GM12878 (cell line): ENCODE results near the gene SEMA5A. TPM values are rescaled to one million over a fixed set of nuclear protein-coding genes. Genes with fewer than 3 reads are reported as not detected.

Experiments used
- ATAC-seq: fragments of 200-7000 bp; cut with Tn5 transposase; 3 replicates; pipeline ENCODE4 v1.9.1; 2020; ENCODE audit warnings: mild to moderate bottlenecking, moderate library complexity
- BruUV-seq: library from RNA; stranded (reverse); fragments of 400-500 nt; replicated peaks from 2 replicates; lab custom pipeline; 2021; lab: Mats Ljungman, UMichigan
- CTCF ChIA-PET: fragments of 300-600 bp; sonication (Branson Sonifier 250); formaldehyde crosslinking; extraction: SDS; loops from one replicate; lab custom pipeline; 2021; ENCODE audit warnings: inconsistent platforms; lab: Yijun Ruan, JAX
- POLR2A ChIA-PET: fragments of 350-600 bp; formaldehyde crosslinking; extraction: SDS; loops from one replicate; lab custom pipeline; 2021; ENCODE audit warnings: inconsistent platforms; lab: Charles Lee
- RAD21 ChIA-PET: fragments of 300-600 bp; sonication (Branson Sonifier 250); formaldehyde crosslinking; loops from one replicate; lab custom pipeline; 2023; ENCODE audit warnings: antibody characterized with exemption; ENCODE audit not compliant: unreplicated experiment; lab: Charles Lee
- SMC1A ChIA-PET: fragments of 300-600 bp; sonication (Branson Sonifier 250); formaldehyde crosslinking; loops from one replicate; lab custom pipeline; 2023; ENCODE audit not compliant: unreplicated experiment, uncharacterized antibody; lab: Charles Lee
- DNase-seq: peaks from one replicate; pipeline ENCODE4 v3.0.0-alpha.2; 2011; ENCODE audit warnings: low read depth, low spot score
- FAIRE-seq: peaks from 3 replicates; lab custom pipeline; 2011; peaks lifted over from hg19 to GRCh38; lab: Jason Lieb, UNC
- H2AFZ ChIP-seq: 2 replicates; pipeline ENCODE4 v1.6.0; 2011; ENCODE audit warnings: low read depth, low read length, control low read depth; ENCODE audit not compliant: control insufficient read depth
- H3K27ac ChIP-seq: 2 replicates; pipeline ENCODE4 v1.5.1; 2011; ENCODE audit warnings: control low read depth; ENCODE audit not compliant: control insufficient read depth, insufficient read depth
- H3K27me3 ChIP-seq, 2 experiments: replicated peaks in 1 of 2; 2 replicates each; pipeline versions ENCODE4 v1.6.0 to v1.6.1; 2011; ENCODE audit warnings: low read length in 1 of 2; ENCODE audit not compliant: control insufficient read depth in 2 of 2, insufficient read depth in 2 of 2
- H3K36me3 ChIP-seq, 2 experiments: 2 replicates each; pipeline ENCODE4 v1.5.1; 2011; ENCODE audit warnings: low read length in 1 of 2; ENCODE audit not compliant: control insufficient read depth in 2 of 2, insufficient read depth in 2 of 2
- H3K4me1 ChIP-seq: 2 replicates; pipeline ENCODE4 v1.6.1; 2011; ENCODE audit warnings: mild to moderate bottlenecking, low read length, moderate library complexity, mixed read lengths; ENCODE audit not compliant: control insufficient read depth, insufficient read depth
- H3K4me2 ChIP-seq: 2 replicates; pipeline ENCODE4 v1.6.0; 2011; ENCODE audit warnings: control low read depth; ENCODE audit not compliant: control insufficient read depth, insufficient read depth
- H3K4me3 ChIP-seq: fragments of 200-600 bp; sonication (generic); 2 replicates; pipeline ENCODE4 v1.5.1; 2016
- H3K79me2 ChIP-seq: 2 replicates; pipeline ENCODE4 v1.6.0; 2011; ENCODE audit warnings: low read length; ENCODE audit not compliant: control insufficient read depth, insufficient read depth
- H3K9ac ChIP-seq: 2 replicates; pipeline ENCODE4 v1.8.0; 2011; ENCODE audit warnings: low read length, control low read depth, mixed read lengths; ENCODE audit not compliant: control insufficient read depth, insufficient read depth
- H3K9me3 ChIP-seq: replicated peaks from 3 replicates; pipeline ENCODE4 v1.5.1; 2011; ENCODE audit warnings: mild to moderate bottlenecking, low read length; ENCODE audit not compliant: control insufficient read depth, insufficient read depth
- H4K20me1 ChIP-seq: 2 replicates; pipeline ENCODE4 v1.6.0; 2011; ENCODE audit not compliant: control insufficient read depth, insufficient read depth
- CBFB ChIP-seq: IDR thresholded peaks from 2 replicates; pipeline ENCODE4 v1.6.1; 2016; ENCODE audit warnings: antibody characterized with exemption, low read depth
- CBX3 ChIP-seq: fragments of 200-600 bp; sonication (generic); IDR thresholded peaks from 2 replicates; pipeline ENCODE4 v1.6.1; 2016; ENCODE audit warnings: low read depth, borderline replicate concordance
- REST ChIP-seq: IDR thresholded peaks from 2 replicates; pipeline ENCODE4 v1.6.1; 2012; ENCODE audit warnings: mild to moderate bottlenecking, low read depth, low read length
- SMAD1 ChIP-seq: fragments of 450-650 bp; IDR thresholded peaks from 2 replicates; pipeline ENCODE4 v1.6.1; 2018; ENCODE audit warnings: mild to moderate bottlenecking, low read depth; ENCODE audit not compliant: partially characterized antibody
- SMARCA5 ChIP-seq: fragments of 450-650 bp; IDR thresholded peaks from 2 replicates; pipeline ENCODE4 v1.6.1; 2017; ENCODE audit warnings: mild to moderate bottlenecking
- TCF12 ChIP-seq: IDR thresholded peaks from 2 replicates; pipeline ENCODE4 v1.6.1; 2011; ENCODE audit warnings: low read depth, mild to moderate bottlenecking, low read length
- ZNF384 ChIP-seq: IDR thresholded peaks from 2 replicates; pipeline ENCODE4 v1.6.1; 2012; ENCODE audit warnings: low read depth, mild to moderate bottlenecking, low read length, improper control_type of control experiment, borderline replicate concordance
- WGBS: methylation state at CpG from one replicate; pipeline ENCODE4 v1.1.6; 2016; ENCODE audit warnings: low lambda C conversion rate; ENCODE audit not compliant: insufficient replicate concordance, insufficient coverage; ENCODE audit errors: missing lambda C conversion rate; 5-methylcytosine and 5-hydroxymethylcytosine counted together
- in situ Hi-C: fragments of 300-500 bp; cut with MboI; formaldehyde crosslinking; loops from 9 replicates; pipeline ENCODE4 v1.14.3; 2018; ENCODE audit warnings: mixed read lengths
- intact Hi-C: fragments of 100-400 bp; cut with micrococcal nuclease; formaldehyde crosslinking; loops from one replicate; pipeline ENCODE4 v1.14.2; 2022; ENCODE audit not compliant: unreplicated experiment
- polyA plus RNA-seq, 11 experiments: library from polyadenylated mRNA; depleted of rRNA in 4 of 11; unstranded in 6 of 11; stranded (reverse) in 5 of 11; fragments of >200 nt; fragmentation: Nextera tagmentation in 4 of 11; fragmentation: Illumina TruSeq in 1 of 11; extraction: Ambion mirVana in 4 of 11; extraction: Trizol in 1 of 11; gene quantifications; 1 replicate in 1 of 11; 2 replicates in 10 of 11; pipeline versions ENCODE4 v1.2.1 to v1.2.3, GENCODE V29; 2011 to 2016; ENCODE audit warnings: inconsistent platforms in 2 of 11, missing spikeins in 2 of 11, low read depth in 1 of 11
- total RNA-seq, 4 experiments: library from RNA; depleted of rRNA in 3 of 4; stranded (reverse); fragments of >200 nt in 3 of 4; fragmentation: Illumina TruSeq in 1 of 4; extraction: Trizol in 1 of 4; gene quantifications; 2 replicates each; pipeline versions ENCODE4 v1.2.1 to v1.2.3, GENCODE V29; 2013 to 2021

The SEMA5A gene
- total and polyA plus RNA-seq, 10 of the 15 experiments (the other 5 are each of a cell fraction or from before 2014, with no cell fraction given) = 0.03 to 2.4 (median 0.09) TPM; not detected in 1

DNA sequence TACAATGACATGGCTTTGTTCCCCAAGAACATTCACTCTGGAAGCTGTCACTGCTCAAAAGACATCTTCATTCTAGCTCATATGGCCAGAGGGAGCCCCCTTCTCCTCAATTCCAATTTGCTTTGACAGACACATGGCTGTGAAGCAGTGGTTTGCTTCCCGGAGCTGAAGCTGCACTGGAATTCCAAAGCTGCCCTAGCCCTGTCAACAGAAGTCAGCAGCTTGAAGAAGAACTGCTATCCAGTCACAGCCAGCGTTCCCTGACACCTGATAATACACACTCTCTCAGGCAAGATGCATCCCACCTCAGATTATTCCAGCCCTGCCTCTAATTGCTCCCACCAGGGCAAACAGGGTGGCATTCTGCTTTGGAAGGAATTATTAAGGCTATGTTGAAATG is 93.7 kb downstream of the SEMA5A start:
- H3K4me3 ChIP-seq = no peak overlapping the region
- no peaks in the 10 kb centered on the region for H4K20me1 ChIP-seq
- ChIA-PET POLR2A (interaction anchor here (0.5 kb wide), 1 partner anchor 91 kb away, joined by 3 read pairs; no protein-coding TSS in a partner anchor), SMC1A (no interaction called here), CTCF (interaction anchor here (0.6 to 1.7 kb wide), 2 partner anchors 13 to 143 kb away, joined by 3 to 4 read pairs; no protein-coding TSS in a partner anchor), RAD21 (no interaction called here)
- no peaks in the 10 kb centered on the region; the same call in 2 of the 3 replicates for H3K9me3 ChIP-seq
- BruUV-seq = no TSS peak
- H2AFZ ChIP-seq = no peak overlapping the region
- TF ChIP-seq SMARCA5 (no peak), ZNF384 (no peak)
- FAIRE-seq (no peak), DNase-seq (no peak), ATAC-seq (no peak)
- in situ Hi-C loops = no loop called here
- no peak overlapping the region for H3K4me2 ChIP-seq
- H3K27me3 ChIP-seq = no peaks in the 10 kb centered on the region
- WGBS = 33% methylated on average over 2 of the region's 2 CpGs
- no peaks in the 10 kb centered on the region for H3K36me3 ChIP-seq
- no peak overlapping the region for H3K9ac ChIP-seq
- H3K79me2 ChIP-seq = no peaks in the 10 kb centered on the region
- intact Hi-C loops = no loop called here
- H3K27ac ChIP-seq = no peak overlapping the region
- no peaks in the 10 kb centered on the region for H3K4me1 ChIP-seq

- H3K9me3 ChIP-seq = no peaks in the 10 kb centered on the region; the same call in 2 of the 3 replicates
- no peaks in the 10 kb centered on the region for H4K20me1 ChIP-seq
- H3K4me2 ChIP-seq = no peak overlapping the region
- BruUV-seq = no TSS peak
- in situ Hi-C loops = no loop called here
- CTCF ChIA-PET = interaction anchor here (1.7 kb wide), 1 partner anchor 12 kb away, joined by 4 read pairs; no protein-coding TSS in a partner anchor
- SMC1A ChIA-PET = interaction anchor here (0.7 kb wide), 1 partner anchor 55 kb away, joined by 4 read pairs; no protein-coding TSS in a partner anchor
- POLR2A ChIA-PET = no interaction called here
- no peak for ATAC-seq
- no peak overlapping the region for H3K27ac ChIP-seq
- no peaks in the 10 kb centered on the region for H3K27me3 ChIP-seq
- no peak overlapping the region for H3K4me3 ChIP-seq
- H3K36me3 ChIP-seq = no peaks in the 10 kb centered on the region
- no peaks in the 10 kb centered on the region for H3K79me2 ChIP-seq
- no peak for DNase-seq
- H3K4me1 ChIP-seq = no peaks in the 10 kb centered on the region
- TF ChIP-seq TCF12 (no peak), CBFB (no peak), SMAD1 (no peak), CBX3 (no peak), REST (no peak)
- no peak for FAIRE-seq
- no peak overlapping the region for H2AFZ ChIP-seq
- RAD21 ChIA-PET = no interaction called here
- intact Hi-C loops = no loop called here
- WGBS = 43% methylated on average over 4 of the region's 4 CpGs
- H3K9ac ChIP-seq = no peak overlapping the region
These were observed 94.8 kb downstream of the SEMA5A start for GRCh38 chr5:9451037-9451436.
